ENCODE measurements around the gene ZXDC.

ZXDC gene

DNA sequence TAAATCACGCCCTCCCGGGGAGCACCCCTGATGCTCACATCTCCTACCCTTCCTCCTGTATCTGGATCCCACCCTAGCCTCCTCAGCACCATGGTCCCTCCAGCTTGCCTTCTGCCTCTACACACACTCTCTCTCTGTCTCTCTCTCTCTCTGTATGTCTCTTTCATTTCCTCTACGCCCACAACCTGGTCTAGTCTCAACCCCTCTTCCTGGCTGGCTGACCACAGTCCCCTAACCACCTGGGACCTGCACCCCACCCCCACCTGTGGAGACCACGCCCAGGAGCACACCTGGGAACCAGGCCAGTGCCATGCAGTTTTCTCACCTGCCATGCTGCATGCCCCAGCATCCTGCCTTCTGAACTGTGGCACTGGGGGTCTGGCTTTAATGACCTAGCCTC is 84.9 kb downstream of the ZXDC start:
- no peak for DNase-seq

DNA sequence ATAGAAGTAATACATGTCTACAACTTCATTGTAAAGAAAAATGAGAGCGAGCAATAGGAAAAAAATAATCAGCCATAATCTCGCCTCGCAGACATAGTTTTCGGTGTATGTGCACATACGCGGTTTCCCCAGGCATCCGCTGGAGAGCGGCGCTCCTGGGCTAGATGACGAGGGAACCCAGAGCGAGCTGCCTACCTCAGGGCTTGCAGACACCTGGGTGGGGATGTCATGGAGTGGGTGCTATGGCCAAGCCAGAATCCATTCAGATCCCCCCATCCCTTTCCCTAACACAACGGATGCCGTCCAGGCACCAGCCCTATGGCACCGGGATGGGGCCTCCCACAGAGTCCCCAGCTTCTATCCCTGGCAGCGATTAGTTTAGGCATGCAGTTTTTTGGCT is 85.5 kb downstream of the ZXDC start:
- DNase-seq = no peak

DNA sequence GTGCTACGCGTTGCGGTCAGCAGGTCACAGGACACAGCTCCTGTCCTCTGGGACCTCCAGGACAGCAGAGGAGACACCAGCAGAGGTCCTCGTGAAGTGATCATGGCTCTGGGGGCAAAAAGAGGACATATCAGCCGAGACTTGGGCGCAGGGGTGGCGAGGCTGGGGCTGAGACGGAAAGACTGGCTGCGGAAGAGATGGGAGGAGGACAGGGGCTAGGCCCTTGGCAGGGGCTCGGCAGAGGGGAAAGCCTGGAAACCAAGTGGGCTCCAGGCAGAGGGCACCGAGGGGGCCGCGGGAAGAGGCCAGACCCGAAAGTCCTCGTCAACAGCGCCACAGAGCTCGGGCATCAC is 85.9 kb downstream of the ZXDC start:
- DNase-seq = no peak

- peak; percentile 73 for DNase-seq
Measured at GRCh38 chr3:126389112-126389793, 86.4 kb downstream of the ZXDC start.

All from CD4-positive, alpha-beta T cell treated with Interleukin-15 for 1 hour (primary cell).